MM.1S (cell line): ENCODE measurements around the gene NET1.
"Not testable (repeated sequence)": the region's sequence is repeated elsewhere in the genome, so short reads cannot be mapped to it uniquely, and the experiment has no call there.

Experiments
- EZH2 ChIP-seq: fragments of 300-600 bp; sonication (generic); optimal IDR thresholded peaks from 2 replicates; pipeline ENCODE3; 2017; ENCODE audit warnings: low read depth, mild to moderate bottlenecking, antibody characterized with exemption, low read length, mixed read lengths
- EZH2phosphoT487 ChIP-seq: fragments of 300-600 bp; sonication (generic); IDR thresholded peaks from 2 replicates; pipeline ENCODE4 v1.6.1; 2018; ENCODE audit warnings: antibody characterized with exemption, low read length
- TF ChIP-seq, protein P1 (sequence below): fragments of 300-600 bp; sonication (generic); IDR thresholded peaks from 2 replicates; pipeline ENCODE4 v1.5.1; 2016; ENCODE audit warnings: antibody characterized with exemption, low read length, mixed read lengths

DNA sequence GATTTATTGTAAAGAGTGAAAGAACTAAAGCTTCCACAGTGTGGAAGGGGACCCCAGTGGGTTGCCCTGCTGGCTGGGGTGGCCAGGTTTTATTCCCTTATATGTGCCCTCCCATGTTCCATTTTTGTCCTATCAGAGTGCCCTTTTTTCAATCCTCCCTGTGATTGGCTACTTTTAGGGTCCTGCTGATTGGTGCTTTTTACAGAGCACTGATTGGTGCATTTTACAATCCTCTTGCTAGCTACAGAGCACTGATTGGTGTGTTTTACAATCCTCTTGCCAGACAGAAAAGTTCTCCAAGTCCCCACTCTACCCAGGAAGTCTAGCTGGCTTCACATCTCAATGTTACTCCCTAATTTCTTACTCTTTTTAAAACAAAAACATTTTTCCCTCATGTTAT lies 1.6 kb upstream of the NET1 start:
- TF ChIP-seq, protein P1, sequence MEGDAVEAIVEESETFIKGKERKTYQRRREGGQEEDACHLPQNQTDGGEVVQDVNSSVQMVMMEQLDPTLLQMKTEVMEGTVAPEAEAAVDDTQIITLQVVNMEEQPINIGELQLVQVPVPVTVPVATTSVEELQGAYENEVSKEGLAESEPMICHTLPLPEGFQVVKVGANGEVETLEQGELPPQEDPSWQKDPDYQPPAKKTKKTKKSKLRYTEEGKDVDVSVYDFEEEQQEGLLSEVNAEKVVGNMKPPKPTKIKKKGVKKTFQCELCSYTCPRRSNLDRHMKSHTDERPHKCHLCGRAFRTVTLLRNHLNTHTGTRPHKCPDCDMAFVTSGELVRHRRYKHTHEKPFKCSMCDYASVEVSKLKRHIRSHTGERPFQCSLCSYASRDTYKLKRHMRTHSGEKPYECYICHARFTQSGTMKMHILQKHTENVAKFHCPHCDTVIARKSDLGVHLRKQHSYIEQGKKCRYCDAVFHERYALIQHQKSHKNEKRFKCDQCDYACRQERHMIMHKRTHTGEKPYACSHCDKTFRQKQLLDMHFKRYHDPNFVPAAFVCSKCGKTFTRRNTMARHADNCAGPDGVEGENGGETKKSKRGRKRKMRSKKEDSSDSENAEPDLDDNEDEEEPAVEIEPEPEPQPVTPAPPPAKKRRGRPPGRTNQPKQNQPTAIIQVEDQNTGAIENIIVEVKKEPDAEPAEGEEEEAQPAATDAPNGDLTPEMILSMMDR = not testable (repeated sequence)
- not testable (repeated sequence) for TF ChIP-seq EZH2, EZH2phosphoT487
